Adipocyte (in vitro differentiated cells): Measurements from ENCODE around the gene ANKMY1.

Experiments used
- DNase-seq: peaks from one replicate; pipeline ENCODE4 v3.0.0-alpha.2; 2015; ENCODE audit warnings: low read depth
- H3K27me3 ChIP-seq: replicated peaks from 2 replicates; pipeline ENCODE4 v1.7.0; 2013; ENCODE audit warnings: mild to moderate bottlenecking, low read length, moderate library complexity; ENCODE audit not compliant: control insufficient read depth, insufficient read depth
- H3K36me3 ChIP-seq: 2 replicates; pipeline ENCODE4 v1.7.0; 2013; ENCODE audit warnings: low read length, mild to moderate bottlenecking, moderate library complexity; ENCODE audit not compliant: control insufficient read depth, insufficient read depth, severe bottlenecking
- H3K4me1 ChIP-seq: 2 replicates; pipeline ENCODE4 v1.7.0; 2013; ENCODE audit warnings: mild to moderate bottlenecking, low read length, moderate library complexity; ENCODE audit not compliant: control insufficient read depth, insufficient read depth
- H3K4me3 ChIP-seq: 2 replicates; pipeline ENCODE4 v1.7.0; 2013; ENCODE audit warnings: mild to moderate bottlenecking, low read length, moderate library complexity
- H3K9ac ChIP-seq: 2 replicates; pipeline ENCODE4 v1.7.0; 2013; ENCODE audit warnings: mild to moderate bottlenecking, low read length, moderate library complexity
- H3K9me3 ChIP-seq: 2 replicates; pipeline ENCODE4 v1.7.0; 2013; ENCODE audit warnings: mild to moderate bottlenecking, low read length, moderate library complexity; ENCODE audit not compliant: control insufficient read depth

The ANKMY1 gene

DNA sequence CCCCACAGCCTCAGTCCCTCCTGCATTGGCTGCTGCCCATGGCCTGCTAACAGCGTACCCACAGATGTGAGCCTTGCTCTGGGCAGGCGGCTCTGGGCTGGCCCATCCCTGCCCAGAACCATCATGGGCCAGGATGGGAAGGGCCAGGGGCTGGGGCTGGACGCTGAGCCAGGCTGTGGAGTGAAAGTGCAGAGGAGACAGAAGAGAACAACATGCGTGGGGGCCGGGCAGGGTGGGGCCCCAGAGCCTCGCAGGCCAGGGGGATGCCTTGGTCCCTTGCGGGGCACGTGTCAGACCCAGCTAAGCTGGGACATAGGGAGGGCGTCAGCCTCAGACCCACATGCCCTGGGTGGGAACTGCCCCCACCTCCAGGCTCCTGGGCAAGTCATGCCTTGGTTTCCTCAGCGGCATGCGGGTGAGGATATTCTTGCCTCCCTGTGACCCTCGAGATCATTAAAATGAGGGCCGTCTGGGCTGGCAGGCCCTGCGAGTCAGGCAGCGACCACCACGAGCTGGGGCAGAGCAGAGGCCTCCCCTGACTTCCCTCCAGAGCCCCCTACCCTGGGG, 95.0 kb downstream of the ANKMY1 start:
- Histone ChIP-seq H3K4me1 (no peaks in the 10 kb centered on the region), H3K36me3 (peaks cover 74% of the 10 kb centered on the region), H3K4me3 (no peak overlapping the region), H3K9me3 (no peaks in the 10 kb centered on the region), H3K27me3 (no peaks in the 10 kb centered on the region), H3K9ac (no peak overlapping the region)
- DNase-seq: no peak

DNA sequence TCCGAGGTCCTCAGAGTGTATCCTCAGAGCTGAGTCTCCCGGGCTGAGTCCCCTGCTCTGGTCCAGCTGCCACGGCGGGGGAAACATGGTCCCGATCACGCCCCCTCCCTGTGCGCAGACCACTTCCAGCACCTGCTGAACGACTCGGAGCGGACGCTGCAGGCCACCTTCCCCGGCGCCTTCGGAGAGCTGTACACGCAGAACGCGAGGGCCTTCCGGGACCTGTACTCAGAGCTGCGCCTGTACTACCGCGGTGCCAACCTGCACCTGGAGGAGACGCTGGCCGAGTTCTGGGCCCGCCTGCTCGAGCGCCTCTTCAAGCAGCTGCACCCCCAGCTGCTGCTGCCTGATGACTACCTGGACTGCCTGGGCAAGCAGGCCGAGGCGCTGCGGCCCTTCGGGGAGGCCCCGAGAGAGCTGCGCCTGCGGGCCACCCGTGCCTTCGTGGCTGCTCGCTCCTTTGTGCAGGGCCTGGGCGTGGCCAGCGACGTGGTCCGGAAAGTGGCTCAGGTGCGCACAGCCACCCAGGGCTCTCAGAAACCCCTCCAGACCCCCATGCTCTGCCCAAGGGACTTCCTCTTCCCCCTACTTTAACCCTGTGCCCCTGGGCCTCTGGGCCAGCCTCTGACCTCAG, 95.6 kb downstream of the ANKMY1 start:
- H3K27me3 ChIP-seq: no peaks in the 10 kb centered on the region
- H3K4me3 ChIP-seq: no peak overlapping the region
- no peaks in the 10 kb centered on the region for H3K4me1 ChIP-seq
- peaks cover 73% of the 10 kb centered on the region for H3K36me3 ChIP-seq
- no peak overlapping the region for H3K9ac ChIP-seq
- no peak for DNase-seq
- H3K9me3 ChIP-seq: no peaks in the 10 kb centered on the region

DNA sequence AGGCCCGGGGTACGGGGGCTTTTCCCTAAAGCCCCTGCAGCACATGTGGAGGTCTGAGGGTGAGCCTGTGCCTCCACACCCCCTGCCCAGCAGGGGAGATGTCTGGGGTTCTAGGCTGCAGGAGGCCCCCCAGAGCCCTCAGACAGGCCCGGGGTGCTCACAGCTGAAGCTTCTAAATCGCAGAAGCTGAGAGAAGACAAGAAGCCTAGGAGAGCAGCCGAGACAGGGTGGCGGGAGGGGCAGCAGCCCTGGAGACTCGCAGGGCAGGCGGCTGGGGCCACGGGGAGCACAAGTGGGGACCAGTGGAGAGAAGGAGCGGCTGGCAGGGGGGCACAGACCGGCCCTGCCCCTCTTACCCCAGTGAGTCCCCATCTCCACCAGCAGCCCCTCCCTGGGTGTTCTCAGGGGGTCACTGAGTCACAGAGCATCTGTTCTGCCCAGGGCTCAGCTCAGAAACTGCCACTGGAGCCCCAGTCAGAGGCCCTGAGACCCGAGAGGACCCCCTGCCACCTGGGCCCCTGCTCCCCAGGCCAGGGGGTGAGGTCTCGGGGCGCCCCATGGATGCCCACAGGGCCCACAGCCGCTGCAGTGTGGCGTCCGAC, 96.2 kb downstream of the ANKMY1 start:
- no peak for DNase-seq
- no peak overlapping the region for H3K9ac ChIP-seq
- H3K4me3 ChIP-seq: no peak overlapping the region
- no peaks in the 10 kb centered on the region for H3K4me1 ChIP-seq
- H3K27me3 ChIP-seq: no peaks in the 10 kb centered on the region
- H3K9me3 ChIP-seq: no peaks in the 10 kb centered on the region
- peaks cover 67% of the 10 kb centered on the region for H3K36me3 ChIP-seq

DNA sequence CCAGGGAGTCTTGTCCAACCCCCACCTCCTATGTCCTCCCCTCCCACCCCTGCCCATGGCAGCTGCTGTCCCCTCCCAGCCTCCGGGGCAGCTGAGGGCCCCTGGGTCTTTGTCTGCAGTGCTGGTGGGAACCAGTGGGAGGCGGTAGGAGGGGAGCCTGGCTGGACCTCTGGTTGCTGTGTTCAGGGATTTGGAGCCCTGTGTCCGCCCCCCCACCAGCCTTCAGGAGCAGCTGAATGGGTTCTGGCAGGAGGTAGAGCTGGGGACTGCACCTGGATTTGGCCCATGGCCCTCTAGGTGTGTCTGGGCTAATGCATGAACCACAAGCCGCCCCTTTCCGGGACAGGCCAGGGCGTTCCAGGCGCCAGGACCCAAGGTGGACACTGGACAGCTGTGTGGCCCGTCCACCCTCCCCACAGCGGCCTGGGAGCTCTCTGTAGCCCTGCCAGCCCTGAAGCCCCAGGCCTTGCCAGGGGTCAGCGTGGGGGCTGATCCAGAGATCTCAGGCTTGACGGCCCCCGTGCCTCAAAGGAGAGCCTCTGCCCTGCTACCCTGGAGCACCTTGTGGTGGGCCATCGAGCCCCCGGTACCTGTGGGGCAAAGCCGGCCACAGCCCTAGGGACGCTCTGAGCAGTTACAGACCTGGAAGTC, 96.9 kb downstream of the ANKMY1 start:
- no peak for DNase-seq
- no peaks in the 10 kb centered on the region for H3K4me1 ChIP-seq
- H3K9ac ChIP-seq: no peak overlapping the region

DNA sequence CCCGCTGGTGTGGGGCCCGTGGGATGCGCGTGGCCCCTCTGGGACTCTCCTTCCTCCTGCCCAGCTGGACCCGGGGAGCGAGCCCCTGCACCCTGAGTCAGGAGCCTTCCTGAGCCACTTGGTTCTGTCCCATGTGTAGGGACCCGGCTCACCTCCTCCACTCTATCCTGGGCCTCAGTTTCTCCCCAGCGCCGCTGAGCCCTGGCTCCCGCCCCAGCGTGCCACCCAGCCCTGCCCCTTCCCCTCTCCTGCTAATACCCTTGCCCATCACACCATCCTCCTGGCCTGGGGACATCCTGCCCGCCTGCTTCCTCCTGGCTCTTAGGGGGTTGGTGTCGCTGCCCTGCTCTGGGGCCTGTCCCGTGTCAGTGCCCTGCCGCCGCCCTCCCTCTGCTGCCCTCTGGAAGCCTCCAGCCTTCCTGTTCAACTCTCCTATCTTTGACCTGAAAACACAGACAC, 97.5 kb downstream of the ANKMY1 start:
- Histone ChIP-seq H3K4me1 (no peaks in the 10 kb centered on the region), H3K9ac (no peak overlapping the region), H3K9me3 (no peaks in the 10 kb centered on the region), H3K27me3 (no peaks in the 10 kb centered on the region), H3K4me3 (no peak overlapping the region), H3K36me3 (peaks cover 54% of the 10 kb centered on the region)
- no peak for DNase-seq

More for the DNA sequence above, 96.9 kb downstream of the ANKMY1 start:
- Histone ChIP-seq H3K4me3 (no peak overlapping the region), H3K9me3 (no peaks in the 10 kb centered on the region), H3K27me3 (no peaks in the 10 kb centered on the region), H3K36me3 (peaks cover 60% of the 10 kb centered on the region)

DNA sequence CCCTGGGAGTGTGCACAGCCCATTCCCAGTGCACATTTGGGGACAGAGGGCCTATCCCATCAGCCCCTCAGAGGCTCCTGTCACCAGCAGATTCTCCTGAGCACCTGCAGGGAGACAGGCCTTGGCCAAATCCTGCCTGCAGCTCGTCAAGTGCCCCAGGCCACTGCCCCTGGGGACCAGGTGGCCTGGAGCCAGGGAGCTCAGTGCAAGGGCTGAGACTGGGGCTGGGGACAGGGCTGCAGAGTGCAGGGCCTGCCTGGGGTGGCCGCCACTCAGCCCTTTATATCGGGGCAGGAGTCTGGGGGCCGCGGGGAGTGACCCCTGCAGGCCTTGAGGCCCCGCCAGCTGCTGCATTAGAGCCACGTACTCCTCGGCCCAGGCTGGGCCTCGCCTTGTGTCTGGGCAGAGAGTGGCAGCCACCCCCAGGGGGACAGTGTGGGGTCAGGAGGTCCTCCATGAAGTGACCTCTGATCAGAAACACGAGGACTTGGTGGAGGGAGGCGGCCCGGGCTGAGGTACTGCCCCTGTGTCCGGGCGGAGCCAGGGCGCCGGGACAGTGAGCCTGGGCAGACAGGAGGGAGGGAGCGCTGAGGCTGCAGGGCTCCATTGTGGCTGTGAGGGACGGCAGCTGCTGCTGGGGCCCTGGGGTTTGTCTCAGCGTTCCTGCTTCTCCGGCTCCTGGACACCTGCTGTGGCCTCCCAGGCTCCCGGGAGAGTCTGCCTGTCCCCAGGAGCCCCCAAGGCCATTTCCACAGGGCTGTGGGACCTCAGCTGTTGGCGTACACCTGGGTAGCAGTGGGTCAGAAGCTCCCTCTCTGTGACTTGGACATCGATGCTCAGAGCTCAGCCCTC, 98.2 kb downstream of the ANKMY1 start:
- Histone ChIP-seq H3K9me3 (no peaks in the 10 kb centered on the region), H3K4me3 (no peak overlapping the region), H3K9ac (no peak overlapping the region), H3K27me3 (no peaks in the 10 kb centered on the region), H3K36me3 (peaks cover 47% of the 10 kb centered on the region), H3K4me1 (no peaks in the 10 kb centered on the region)
- no peak for DNase-seq

DNA sequence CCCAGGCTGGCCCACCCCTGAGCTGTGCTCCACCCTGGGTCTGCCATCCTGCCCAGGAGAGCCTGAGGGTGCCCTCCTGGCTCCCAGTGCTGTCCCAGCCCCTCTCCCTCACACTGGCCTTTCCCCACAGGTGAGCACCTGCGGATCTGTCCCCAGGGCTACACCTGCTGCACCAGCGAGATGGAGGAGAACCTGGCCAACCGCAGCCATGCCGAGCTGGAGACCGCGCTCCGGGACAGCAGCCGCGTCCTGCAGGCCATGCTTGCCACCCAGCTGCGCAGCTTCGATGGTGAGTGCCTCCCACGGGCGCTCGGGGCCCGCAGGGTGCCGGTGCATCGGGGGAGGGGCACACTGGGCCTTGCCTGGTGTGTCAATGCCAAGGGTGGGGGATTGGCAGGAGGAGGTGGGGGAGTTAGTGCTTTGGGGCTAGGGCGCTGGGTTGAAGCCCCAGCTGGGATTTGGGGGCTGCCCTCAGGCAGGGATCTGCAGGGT, 98.8 kb downstream of the ANKMY1 start:
- DNase-seq: no peak
- no peaks in the 10 kb centered on the region for H3K4me1 ChIP-seq

DNA sequence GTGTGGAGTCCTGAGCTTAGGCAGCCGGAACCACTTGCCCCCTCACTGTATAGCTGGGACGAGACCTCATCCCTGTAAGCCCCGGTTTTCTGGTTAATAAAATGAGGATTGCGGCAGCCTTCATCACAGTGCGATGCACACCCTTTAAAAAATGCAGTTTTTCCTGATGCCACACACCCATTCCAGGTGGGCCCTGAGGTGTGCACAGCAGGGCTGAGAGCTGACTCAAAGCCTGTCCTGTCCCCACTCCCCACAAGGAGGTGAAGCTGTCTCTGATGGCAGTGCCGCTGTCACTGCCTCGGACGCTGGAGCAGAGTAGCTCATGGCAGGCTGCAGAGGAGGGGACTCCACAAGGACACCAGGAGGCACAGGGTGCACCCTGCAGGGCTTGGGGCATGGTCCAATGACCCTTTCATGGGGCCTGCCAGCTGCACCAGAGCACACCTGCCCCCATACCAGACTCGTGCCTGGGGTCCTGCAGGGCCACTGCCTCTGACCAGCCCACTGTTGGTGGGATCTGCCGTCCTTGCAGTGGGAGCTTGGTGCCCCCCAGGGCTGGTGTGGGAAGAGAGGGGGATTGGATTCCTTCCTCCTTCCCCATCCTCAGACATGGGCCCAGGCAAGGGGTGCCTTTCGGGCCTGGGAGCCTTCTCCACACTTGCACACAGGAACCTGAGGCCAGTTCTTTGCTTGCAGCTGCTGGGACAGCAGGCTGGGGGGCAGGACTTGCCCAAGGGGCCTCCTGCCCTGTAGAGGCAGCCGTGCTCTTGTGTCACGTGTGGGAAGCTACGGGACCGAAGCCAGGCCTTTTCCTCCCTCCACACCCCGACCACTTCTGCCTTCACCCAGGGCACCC, 99.5 kb downstream of the ANKMY1 start:
- no peak for DNase-seq
- Histone ChIP-seq H3K4me1 (no peaks in the 10 kb centered on the region), H3K27me3 (no peaks in the 10 kb centered on the region), H3K9me3 (no peaks in the 10 kb centered on the region), H3K4me3 (no peak overlapping the region), H3K9ac (no peak overlapping the region), H3K36me3 (peaks cover 34% of the 10 kb centered on the region)

More for the DNA sequence above, 98.8 kb downstream of the ANKMY1 start:
- Histone ChIP-seq H3K4me3 (no peak overlapping the region), H3K9ac (no peak overlapping the region), H3K9me3 (no peaks in the 10 kb centered on the region), H3K36me3 (peaks cover 40% of the 10 kb centered on the region), H3K27me3 (no peaks in the 10 kb centered on the region)

DNA sequence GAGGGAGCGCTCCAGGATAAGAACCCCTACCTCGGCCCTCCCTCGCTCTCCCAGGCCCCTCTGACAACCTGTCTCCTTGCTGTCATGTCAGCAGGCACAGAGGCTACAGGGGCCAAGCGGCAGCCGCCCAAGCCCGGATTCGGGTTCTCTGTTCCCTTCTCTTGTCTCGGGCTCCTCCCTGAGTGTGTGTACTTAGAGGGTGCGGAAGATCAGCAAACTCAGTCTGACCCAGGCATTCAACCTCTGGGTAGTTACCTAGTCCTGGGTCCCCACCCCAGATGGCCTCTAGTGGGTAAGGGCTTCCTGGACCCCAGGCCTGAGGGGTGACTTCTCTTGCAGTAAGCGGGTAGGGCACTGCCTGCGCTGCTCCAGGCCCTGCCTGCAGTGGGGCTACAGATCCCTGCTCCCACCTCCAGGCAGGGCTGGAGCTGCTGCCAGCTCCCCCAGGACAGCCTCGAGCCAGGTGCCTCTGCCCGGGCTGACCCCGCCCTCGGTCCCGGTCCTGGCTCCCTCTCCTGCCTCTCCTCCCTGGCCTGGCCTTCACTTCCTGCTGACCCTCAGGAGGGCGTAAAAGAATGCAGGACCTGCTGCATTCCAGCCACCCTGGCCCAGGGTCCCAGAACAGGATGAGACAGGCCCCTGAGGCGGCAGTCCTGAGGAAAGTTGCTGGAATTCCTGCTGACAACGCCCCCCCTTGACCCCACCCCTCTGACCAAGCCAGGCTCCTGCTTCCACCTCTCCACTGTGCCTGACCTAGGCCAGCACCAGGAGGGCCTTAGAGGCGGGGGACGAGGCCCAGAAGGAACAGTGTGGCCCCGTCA, 100.4 kb downstream of the ANKMY1 start:
- H3K9ac ChIP-seq: no peak overlapping the region
- H3K36me3 ChIP-seq: peaks cover 25% of the 10 kb centered on the region
- H3K4me3 ChIP-seq: no peak overlapping the region
- H3K27me3 ChIP-seq: no peaks in the 10 kb centered on the region
- no peaks in the 10 kb centered on the region for H3K9me3 ChIP-seq
- no peak for DNase-seq
- H3K4me1 ChIP-seq: no peaks in the 10 kb centered on the region
